Measurements from ENCODE around the gene MYO3B. TPM values are rescaled to one million over a fixed set of nuclear protein-coding genes. Genes with fewer than 3 reads are reported as not detected.

Gene MYO3B
- total RNA-seq, 1 donor from 2014 or later, result 0.17 TPM

- no peak overlapping the region for H3K4me3 ChIP-seq
- no peak for TF ChIP-seq CTCF (IDR thresholded peaks at IDR 0.05)
- H3K9me3 ChIP-seq, result no peaks in the 10 kb centered on the region
- intact Hi-C loops (cut with DNase I), result no loop called here
- H3K27me3 ChIP-seq, result peaks cover 12% of the 10 kb centered on the region
- DNase-seq, result no peak
- H3K4me1 ChIP-seq, result no peaks in the 10 kb centered on the region
- no peak overlapping the region for H3K27ac ChIP-seq
- no peaks in the 10 kb centered on the region for H3K36me3 ChIP-seq
- no peak for ATAC-seq
These were observed 213.1 kb downstream of the MYO3B start for GRCh38 chr2:170391018-170391417.

- H3K4me1 ChIP-seq, result no peaks in the 10 kb centered on the region
- H3K9me3 ChIP-seq, result no peaks in the 10 kb centered on the region
- ATAC-seq (no peak), DNase-seq (no peak)
- no peak for TF ChIP-seq CTCF (IDR thresholded peaks at IDR 0.05)
- H3K27ac ChIP-seq, result no peak overlapping the region
- H3K36me3 ChIP-seq, result no peaks in the 10 kb centered on the region
- no peak overlapping the region for H3K4me3 ChIP-seq
- H3K27me3 ChIP-seq, result peaks cover 12% of the 10 kb centered on the region
- intact Hi-C loops (cut with DNase I), result no loop called here
These were observed 213.8 kb downstream of the MYO3B start for GRCh38 chr2:170391697-170392096.

GRCh38 chr2:170393861-170394498 is 216.0 kb downstream of the MYO3B start:
- ATAC-seq (no peak), DNase-seq (no peak)
- Histone ChIP-seq H3K27ac (no peak overlapping the region), H3K27me3 (peaks cover 21% of the 10 kb centered on the region), H3K4me3 (no peak overlapping the region), H3K9me3 (no peaks in the 10 kb centered on the region), H3K36me3 (no peaks in the 10 kb centered on the region), H3K4me1 (no peaks in the 10 kb centered on the region)
- no peak for TF ChIP-seq CTCF (IDR thresholded peaks at IDR 0.05)
- intact Hi-C loops (cut with DNase I), result no loop called here

- Histone ChIP-seq H3K9me3 (no peaks in the 10 kb centered on the region), H3K4me3 (no peak overlapping the region), H3K27me3 (peaks cover 21% of the 10 kb centered on the region), H3K27ac (no peak overlapping the region), H3K36me3 (no peaks in the 10 kb centered on the region), H3K4me1 (no peaks in the 10 kb centered on the region)
- intact Hi-C loops (cut with DNase I), result no loop called here
- no peak for TF ChIP-seq CTCF (IDR thresholded peaks at IDR 0.05)
- no peak for ATAC-seq
- no peak for DNase-seq
These were observed 216.9 kb downstream of the MYO3B start for GRCh38 chr2:170394641-170395387.

GRCh38 chr2:170396799-170397459 is 219.0 kb downstream of the MYO3B start:
- H3K4me1 ChIP-seq, result no peaks in the 10 kb centered on the region
- H3K36me3 ChIP-seq, result no peaks in the 10 kb centered on the region
- DNase-seq (no peak), ATAC-seq (no peak)
- peak; percentile 19 for TF ChIP-seq CTCF (IDR thresholded peaks at IDR 0.05)
- intact Hi-C loops (cut with DNase I), result no loop called here
- H3K27me3 ChIP-seq, result peaks cover 21% of the 10 kb centered on the region
- no peak overlapping the region for H3K27ac ChIP-seq
- no peak overlapping the region for H3K4me3 ChIP-seq
- H3K9me3 ChIP-seq, result no peaks in the 10 kb centered on the region

All from upper lobe of right lung (tissue), 1 donor.